GM19397 (cell line): ENCODE measurements around the gene C6orf132.
"Not testable (repeated sequence)": the region's sequence is repeated elsewhere in the genome, so short reads cannot be mapped to it uniquely, and the experiment has no call there.

Experiments
- ATAC-seq: cut with Tn5 transposase; IDR thresholded peaks from one replicate; pipeline ENCODE4 v1.9.1; 2021; ENCODE audit warnings: mild to moderate bottlenecking, moderate library complexity; ENCODE audit not compliant: unreplicated experiment

The C6orf132 gene

GRCh38 chr6:42159431-42160024, 17.1 kb upstream of the C6orf132 start:
- no peak for ATAC-seq

GRCh38 chr6:42158631-42159030, 16.2 kb upstream of the C6orf132 start:
- no peak for ATAC-seq

GRCh38 chr6:42158011-42158410, 15.6 kb upstream of the C6orf132 start:
- ATAC-seq, result no peak

GRCh38 chr6:42156638-42157037, 14.2 kb upstream of the C6orf132 start:
- no peak for ATAC-seq

- ATAC-seq, result no peak
Observed at GRCh38 chr6:42155293-42155692, 12.9 kb upstream of the C6orf132 start.

- ATAC-seq, result no peak
Observed at GRCh38 chr6:42154461-42155209, 12.2 kb upstream of the C6orf132 start.

- no peak for ATAC-seq
Observed at GRCh38 chr6:42153921-42154320, 11.5 kb upstream of the C6orf132 start.

GRCh38 chr6:42152528-42153213, 10.3 kb upstream of the C6orf132 start:
- not testable (repeated sequence) for ATAC-seq

GRCh38 chr6:42152024-42152423, 9.6 kb upstream of the C6orf132 start:
- no peak for ATAC-seq

- no peak for ATAC-seq
Observed at GRCh38 chr6:42150254-42150653, 7.8 kb upstream of the C6orf132 start.

GRCh38 chr6:42148058-42148457, 5.6 kb upstream of the C6orf132 start:
- no peak for ATAC-seq

- ATAC-seq, result no peak
Observed at GRCh38 chr6:42147138-42147562, 4.7 kb upstream of the C6orf132 start.

- no peak for ATAC-seq
Observed at GRCh38 chr6:42141603-42142117, 760 bp downstream of the C6orf132 start.

GRCh38 chr6:42140756-42141602, 1.4 kb downstream of the C6orf132 start:
- ATAC-seq, result no peak

GRCh38 chr6:42140032-42140431, 2.4 kb downstream of the C6orf132 start:
- ATAC-seq, result no peak

- ATAC-seq, result no peak
Observed at GRCh38 chr6:42138630-42139619, 3.5 kb downstream of the C6orf132 start.

GRCh38 chr6:42138190-42138589, 4.2 kb downstream of the C6orf132 start:
- ATAC-seq, result no peak

GRCh38 chr6:42137194-42137753, 5.1 kb downstream of the C6orf132 start:
- no peak for ATAC-seq

- no peak for ATAC-seq
Observed at GRCh38 chr6:42136508-42137193, 5.8 kb downstream of the C6orf132 start.
